SK-N-SH treated with all-trans-retinoic acid at 6 μM for 48 hours (cell line): Measurements from ENCODE around the gene LHFPL6.

Source experiments
- ATAC-seq: fragments of 200-7000 bp; cut with Tn5 transposase; 3 replicates; pipeline ENCODE4 v1.9.1; 2020; ENCODE audit warnings: mild to moderate bottlenecking, moderate library complexity
- ARNTL ChIP-seq: fragments of 450-650 bp; formaldehyde crosslinking; IDR thresholded peaks from 2 replicates; pipeline ENCODE4 v1.5.0; 2020; ENCODE audit warnings: low read depth, mild to moderate bottlenecking, moderate library complexity, borderline replicate concordance
- BACH2 ChIP-seq: fragments of 250-450 bp; sonication (Bioruptor Pico); IDR thresholded peaks from 2 replicates; pipeline ENCODE4 v1.9.0; 2021; ENCODE audit warnings: mild to moderate bottlenecking, borderline replicate concordance
- CREB5 ChIP-seq: fragments of 250-450 bp; sonication (Bioruptor Pico); IDR thresholded peaks from 2 replicates; pipeline ENCODE4 v1.5.1; 2020; ENCODE audit warnings: low read depth, mild to moderate bottlenecking, moderate library complexity
- CSDC2 ChIP-seq: fragments of 250-450 bp; sonication (Bioruptor Pico); IDR thresholded peaks from 2 replicates; pipeline ENCODE4 v1.5.0; 2020; ENCODE audit warnings: mild to moderate bottlenecking, moderate library complexity
- CSRNP3 ChIP-seq: fragments of 250-450 bp; sonication (Bioruptor Pico); IDR thresholded peaks from 2 replicates; pipeline ENCODE4 v1.5.1; 2021; ENCODE audit warnings: mild to moderate bottlenecking, moderate library complexity
- ESRRG ChIP-seq: fragments of 250-450 bp; sonication (Bioruptor Pico); IDR thresholded peaks from 2 replicates; pipeline ENCODE4 v1.6.1; 2021; ENCODE audit warnings: mild to moderate bottlenecking
- GLIS3 ChIP-seq: fragments of 250-450 bp; sonication (Bioruptor Pico); IDR thresholded peaks from 2 replicates; pipeline ENCODE4 v1.5.0; 2020; ENCODE audit warnings: mild to moderate bottlenecking, moderate library complexity
- ISL1 ChIP-seq: fragments of 250-450 bp; sonication (Bioruptor Pico); IDR thresholded peaks from 2 replicates; pipeline ENCODE4 v2.1.2; 2022; ENCODE audit warnings: mild to moderate bottlenecking, moderate library complexity
- OSR1 ChIP-seq: fragments of 250-450 bp; sonication (Bioruptor Pico); IDR thresholded peaks from 2 replicates; pipeline ENCODE4 v1.8.0; 2022; ENCODE audit warnings: moderate library complexity, mild to moderate bottlenecking, inconsistent platforms
- PATZ1 ChIP-seq: fragments of 250-450 bp; sonication (Bioruptor Pico); IDR thresholded peaks from 2 replicates; pipeline ENCODE4 v1.8.0; 2020; ENCODE audit warnings: mild to moderate bottlenecking, moderate library complexity, borderline replicate concordance
- POU6F1 ChIP-seq: fragments of 250-450 bp; sonication (Bioruptor Pico); IDR thresholded peaks from 2 replicates; pipeline ENCODE4 v1.8.0; 2021; ENCODE audit warnings: low read depth, mild to moderate bottlenecking, moderate library complexity, borderline replicate concordance
- PPARA ChIP-seq: fragments of 250-450 bp; sonication (Bioruptor Pico); IDR thresholded peaks from 2 replicates; pipeline ENCODE4 v1.5.0; 2020; ENCODE audit warnings: mild to moderate bottlenecking, borderline replicate concordance
- RARB ChIP-seq: fragments of 250-450 bp; sonication (Bioruptor Pico); IDR thresholded peaks from 2 replicates; pipeline ENCODE4 v1.8.0; 2021; ENCODE audit warnings: mild to moderate bottlenecking, moderate library complexity
- SNAI2 ChIP-seq: fragments of 250-450 bp; sonication (Bioruptor Pico); IDR thresholded peaks from 2 replicates; pipeline ENCODE4 v1.5.0; 2020; ENCODE audit warnings: mild to moderate bottlenecking, moderate library complexity
- TCF4 ChIP-seq: fragments of 250-450 bp; sonication (Bioruptor Pico); IDR thresholded peaks from 2 replicates; pipeline ENCODE4 v1.8.0; 2021; ENCODE audit warnings: mild to moderate bottlenecking, moderate library complexity, borderline replicate concordance
- TOX ChIP-seq: fragments of 250-450 bp; sonication (Bioruptor Pico); IDR thresholded peaks from 2 replicates; pipeline ENCODE4 v1.8.0; 2021; ENCODE audit warnings: mild to moderate bottlenecking, moderate library complexity, borderline replicate concordance
- TSHZ2 ChIP-seq: fragments of 250-450 bp; sonication (Bioruptor Pico); IDR thresholded peaks from 2 replicates; pipeline ENCODE4 v1.5.0; 2020; ENCODE audit warnings: mild to moderate bottlenecking, moderate library complexity
- ZC3H10 ChIP-seq: fragments of 250-450 bp; sonication (Bioruptor Pico); IDR thresholded peaks from 2 replicates; pipeline ENCODE4 v1.5.1; 2021; ENCODE audit warnings: mild to moderate bottlenecking, moderate library complexity
- ZFP3 ChIP-seq: fragments of 250-450 bp; sonication (Bioruptor Pico); IDR thresholded peaks from 2 replicates; pipeline ENCODE4 v1.5.0; 2020; ENCODE audit warnings: mild to moderate bottlenecking, moderate library complexity
- ZNF565 ChIP-seq: fragments of 450-650 bp; formaldehyde crosslinking; conservative IDR thresholded peaks from 2 replicates; pipeline ENCODE4 v1.5.0; 2020; ENCODE audit warnings: low read depth, mild to moderate bottlenecking, moderate library complexity
- ZNF8 ChIP-seq: fragments of 450-650 bp; formaldehyde crosslinking; IDR thresholded peaks from 2 replicates; pipeline ENCODE4 v1.5.0; 2020; ENCODE audit warnings: mild to moderate bottlenecking, moderate library complexity

Gene LHFPL6

GRCh38 chr13:39596176-39596575, 6.8 kb downstream of the LHFPL6 start:
- ATAC-seq: no peak
- TF ChIP-seq BACH2 (no peak), ZNF565 (CRISPR knock-in tag) (no peak), CREB5 (CRISPR knock-in tag) (no peak), ARNTL (CRISPR knock-in tag) (no peak), CSDC2 (CRISPR knock-in tag) (no peak), RARB (CRISPR knock-in tag) (no peak), POU6F1 (CRISPR knock-in tag) (no peak), GLIS3 (CRISPR knock-in tag) (no peak), TSHZ2 (CRISPR knock-in tag) (no peak), ZFP3 (CRISPR knock-in tag) (no peak), OSR1 (CRISPR knock-in tag) (no peak), ZC3H10 (CRISPR knock-in tag) (no peak), CSRNP3 (CRISPR knock-in tag) (no peak), ISL1 (no peak), ESRRG (CRISPR knock-in tag) (no peak), TOX (no peak), ZNF8 (no peak)

GRCh38 chr13:39590466-39591036, 12.4 kb downstream of the LHFPL6 start:
- TF ChIP-seq ISL1 (no peak), ARNTL (CRISPR knock-in tag) (no peak), ZC3H10 (CRISPR knock-in tag) (no peak), PPARA (CRISPR knock-in tag) (no peak), ZNF8 (no peak), OSR1 (CRISPR knock-in tag) (no peak), POU6F1 (CRISPR knock-in tag) (no peak), BACH2 (no peak), CSRNP3 (CRISPR knock-in tag) (no peak), GLIS3 (CRISPR knock-in tag) (no peak), TCF4 (CRISPR knock-in tag) (no peak), PATZ1 (CRISPR knock-in tag) (no peak), SNAI2 (CRISPR knock-in tag) (no peak), RARB (CRISPR knock-in tag) (no peak)
- TF ChIP-seq, all 23 proteins: peak for 0
- no peak for ATAC-seq
